ENCODE data around the gene TMEM106A. TPM values are rescaled to one million over a fixed set of nuclear protein-coding genes. Genes with fewer than 3 reads are reported as not detected.
"Not testable (repeated sequence)": the region's sequence is repeated elsewhere in the genome, so short reads cannot be mapped to it uniquely, and the experiment has no call there.

The TMEM106A gene
- total RNA-seq, 2 experiments from 2014 or later = 9.4 to 17.1 TPM

GRCh38 chr17:43193251-43193650 is 18.4 kb upstream of the TMEM106A start:
- intact Hi-C loops (cut with micrococcal nuclease; ENCODE audit: unreplicated experiment) = no loop called here
- TF ChIP-seq CTCF (conservative IDR thresholded peaks at IDR 0.05; ENCODE audit: low read length) = no peak
- TF ChIP-seq EZH2phosphoT487 (IDR thresholded peaks at IDR 0.05; ENCODE audit: borderline replicate concordance, low read depth, low read length) = no peak
- no peaks in the 10 kb centered on the region for H3K79me2 ChIP-seq (ENCODE audit: insufficient read depth, low read depth, low read length)
- no peak overlapping the region for H3K4me2 ChIP-seq (ENCODE audit: low read length)
- peaks cover 72% of the 10 kb centered on the region for H3K36me3 ChIP-seq (ENCODE audit: insufficient read depth, low read length)
- BruUV-seq (replicated peaks) = no TSS peak
- H3K9me3 ChIP-seq (ENCODE audit: low read length) = no peaks in the 10 kb centered on the region
- no peaks in the 10 kb centered on the region for H3K4me1 ChIP-seq (ENCODE audit: insufficient read depth, low read length, poor library complexity, severe bottlenecking)
- DNase-seq (ENCODE audit: low spot score) = no peak
- H2AFZ ChIP-seq (ENCODE audit: low read length) = no peak overlapping the region
- POLR2A ChIA-PET = interaction anchor here (0.6 kb wide), 1 partner anchor 19 kb away, joined by 3 read pairs; no protein-coding TSS in a partner anchor
- H4K20me1 ChIP-seq (ENCODE audit: insufficient read depth, low read length) = no peaks in the 10 kb centered on the region
- CTCF ChIA-PET (ENCODE audit: unreplicated experiment) = no interaction called here
- H3K9me2 ChIP-seq (ENCODE audit: insufficient read depth, low read length) = no peaks in the 10 kb centered on the region
- H3K27ac ChIP-seq (ENCODE audit: low read depth, low read length, poor library complexity, severe bottlenecking) = no peak overlapping the region
- no peak overlapping the region for H3K4me3 ChIP-seq (ENCODE audit: low read depth, low read length, poor library complexity, severe bottlenecking)

GRCh38 chr17:43199633-43200032 is 12.0 kb upstream of the TMEM106A start:
- H2AFZ ChIP-seq (ENCODE audit: low read length) = no peak overlapping the region
- DNase-seq (ENCODE audit: low spot score) = no peak
- no peak overlapping the region for H3K4me3 ChIP-seq (ENCODE audit: low read depth, low read length, poor library complexity, severe bottlenecking)
- TF ChIP-seq EZH2phosphoT487 (IDR thresholded peaks at IDR 0.05; ENCODE audit: borderline replicate concordance, low read depth, low read length) = no peak
- no peak for TF ChIP-seq CTCF (conservative IDR thresholded peaks at IDR 0.05; ENCODE audit: low read length)
- POLR2A ChIA-PET = interaction anchor here (0.9 to 1.3 kb wide), 2 partner anchors 11 to 71 kb away, joined by 4 to 5 read pairs; partner anchors contain the start of gene TMEM106A
- H3K9me2 ChIP-seq (ENCODE audit: insufficient read depth, low read length) = no peaks in the 10 kb centered on the region
- no peaks in the 10 kb centered on the region for H3K79me2 ChIP-seq (ENCODE audit: insufficient read depth, low read depth, low read length)
- intact Hi-C loops (cut with micrococcal nuclease; ENCODE audit: unreplicated experiment) = no loop called here
- no peaks in the 10 kb centered on the region for H4K20me1 ChIP-seq (ENCODE audit: insufficient read depth, low read length)
- H3K4me2 ChIP-seq (ENCODE audit: low read length) = no peak overlapping the region
- H3K4me1 ChIP-seq (ENCODE audit: insufficient read depth, low read length, poor library complexity, severe bottlenecking) = peaks cover 7% of the 10 kb centered on the region
- CTCF ChIA-PET (ENCODE audit: unreplicated experiment) = interaction anchor here (1.0 kb wide), 1 partner anchor 13 kb away, joined by 5 read pairs; no protein-coding TSS in a partner anchor
- H3K27ac ChIP-seq (ENCODE audit: low read depth, low read length, poor library complexity, severe bottlenecking) = no peak overlapping the region
- peaks cover 58% of the 10 kb centered on the region for H3K36me3 ChIP-seq (ENCODE audit: insufficient read depth, low read length)
- H3K9me3 ChIP-seq (ENCODE audit: low read length) = no peaks in the 10 kb centered on the region
- BruUV-seq (replicated peaks) = no TSS peak

- TF ChIP-seq CTCF (conservative IDR thresholded peaks at IDR 0.05; ENCODE audit: low read length) (no peak), EZH2phosphoT487 (IDR thresholded peaks at IDR 0.05; ENCODE audit: borderline replicate concordance, low read depth, low read length) (no peak)
- peaks cover 7% of the 10 kb centered on the region for H3K4me1 ChIP-seq (ENCODE audit: insufficient read depth, low read length, poor library complexity, severe bottlenecking)
- intact Hi-C loops (cut with micrococcal nuclease; ENCODE audit: unreplicated experiment) = no loop called here
- CTCF ChIA-PET (ENCODE audit: unreplicated experiment) = interaction anchor here (1.0 kb wide), 1 partner anchor 13 kb away, joined by 5 read pairs; no protein-coding TSS in a partner anchor
- H3K9me3 ChIP-seq (ENCODE audit: low read length) = no peaks in the 10 kb centered on the region
- DNase-seq (ENCODE audit: low spot score) = peak; percentile 43
- no peaks in the 10 kb centered on the region for H4K20me1 ChIP-seq (ENCODE audit: insufficient read depth, low read length)
- POLR2A ChIA-PET = interaction anchor here (0.9 to 1.3 kb wide), 2 partner anchors 11 to 71 kb away, joined by 4 to 5 read pairs; partner anchors contain the start of gene TMEM106A
- no peaks in the 10 kb centered on the region for H3K9me2 ChIP-seq (ENCODE audit: insufficient read depth, low read length)
- H3K79me2 ChIP-seq (ENCODE audit: insufficient read depth, low read depth, low read length) = no peaks in the 10 kb centered on the region
- no peak overlapping the region for H3K27ac ChIP-seq (ENCODE audit: low read depth, low read length, poor library complexity, severe bottlenecking)
- H3K4me3 ChIP-seq (ENCODE audit: low read depth, low read length, poor library complexity, severe bottlenecking) = no peak overlapping the region
- H3K4me2 ChIP-seq (ENCODE audit: low read length) = no peak overlapping the region
- no TSS peak for BruUV-seq (replicated peaks)
- no peak overlapping the region for H2AFZ ChIP-seq (ENCODE audit: low read length)
- H3K36me3 ChIP-seq (ENCODE audit: insufficient read depth, low read length) = peaks cover 56% of the 10 kb centered on the region
Measured at GRCh38 chr17:43200127-43200526, 11.5 kb upstream of the TMEM106A start.

- POLR2A ChIA-PET = interaction anchor here (1.0 kb wide), 1 partner anchor 14 kb away, joined by 6 read pairs; no protein-coding TSS in a partner anchor
- TSS peak; percentile 54 for BruUV-seq (replicated peaks)
- H3K4me1 ChIP-seq (ENCODE audit: insufficient read depth, low read length, poor library complexity, severe bottlenecking); H3K9me3 ChIP-seq (ENCODE audit: low read length); DNase-seq (ENCODE audit: low spot score); H3K27ac ChIP-seq (ENCODE audit: low read depth, low read length, poor library complexity, severe bottlenecking); H3K79me2 ChIP-seq (ENCODE audit: insufficient read depth, low read depth, low read length); H4K20me1 ChIP-seq (ENCODE audit: insufficient read depth, low read length); H3K9me2 ChIP-seq (ENCODE audit: insufficient read depth, low read length); H3K4me3 ChIP-seq (ENCODE audit: low read depth, low read length, poor library complexity, severe bottlenecking); H3K4me2 ChIP-seq (ENCODE audit: low read length); H2AFZ ChIP-seq (ENCODE audit: low read length); CTCF ChIA-PET (ENCODE audit: unreplicated experiment); intact Hi-C loops (cut with micrococcal nuclease; ENCODE audit: unreplicated experiment): not testable (repeated sequence)
- H3K36me3 ChIP-seq (ENCODE audit: insufficient read depth, low read length) = peaks cover 42% of the 10 kb centered on the region
Measured at GRCh38 chr17:43203013-43203412, 8.7 kb upstream of the TMEM106A start.
